SK-N-SH (cell line): Measurements from ENCODE around the gene YES1. TPM values are rescaled to one million over a fixed set of nuclear protein-coding genes. Genes with fewer than 3 reads are reported as not detected.

ENCODE experiments used
- CTCF ChIA-PET: fragments of 300-600, 350-600 bp; formaldehyde crosslinking; extraction: SDS; loops from one replicate; lab custom pipeline; 2021; lab: Yijun Ruan, JAX
- POLR2A ChIA-PET: fragments of 350-600 bp; sonication (Branson Sonifier 250); formaldehyde crosslinking; extraction: SDS; loops from one replicate; lab custom pipeline; 2020; ENCODE audit warnings: antibody characterized with exemption, inconsistent platforms; lab: Yijun Ruan, JAX
- DNase-seq: peaks from one replicate; pipeline ENCODE4 v3.0.0; 2012
- H2AFZ ChIP-seq: fragments of 200-600 bp; sonication (generic); 2 replicates; pipeline ENCODE4 v1.8.1; 2016; ENCODE audit warnings: antibody characterized with exemption, mild to moderate bottlenecking, low read depth
- H3F3A ChIP-seq: fragments of 200-600 bp; sonication (generic); replicated peaks from 2 replicates; pipeline ENCODE3; 2016; ENCODE audit warnings: antibody characterized with exemption, mild to moderate bottlenecking; ENCODE audit not compliant: insufficient read depth
- H3K27ac ChIP-seq, 2 experiments: fragments of 200-500 bp in 1 of 2; fragments of 200-600 bp in 1 of 2; sonication (Bioruptor generic) in 1 of 2; sonication (generic), shearing (Covaris generic) in 1 of 2; 2 replicates each; pipeline versions ENCODE4 v1.5.1 to v1.6.1; 2014 to 2016; ENCODE audit warnings: low read depth in 2 of 2, inconsistent platforms in 1 of 2, low read length in 1 of 2, mild to moderate bottlenecking in 1 of 2, mixed read lengths in 1 of 2
- H3K27me3 ChIP-seq: fragments of 200-600 bp; sonication (generic), shearing (Covaris generic); 2 replicates; pipeline ENCODE4 v1.6.1; 2016; ENCODE audit warnings: mixed run types; ENCODE audit not compliant: insufficient read depth
- H3K36me3 ChIP-seq, 2 experiments: fragments of 200-500 bp in 1 of 2; fragments of 200-600 bp in 1 of 2; sonication (Bioruptor generic) in 1 of 2; sonication (generic) in 1 of 2; replicated peaks in 1 of 2; 2 replicates each; pipeline versions ENCODE3 to v1.5.1; 2014 to 2016; ENCODE audit warnings: low read length in 1 of 2, mild to moderate bottlenecking in 1 of 2; ENCODE audit not compliant: insufficient read depth in 2 of 2, control insufficient read depth in 1 of 2
- H3K4me1 ChIP-seq, 2 experiments: fragments of 200-500 bp in 1 of 2; fragments of 200-600 bp in 1 of 2; sonication (Bioruptor generic) in 1 of 2; sonication (generic), shearing (Covaris generic) in 1 of 2; 2 replicates each; pipeline versions ENCODE4 v1.5.1 to v1.6.1; 2014 to 2016; ENCODE audit warnings: low read depth in 1 of 2, low read length in 1 of 2, mixed run types in 1 of 2; ENCODE audit not compliant: insufficient read depth in 2 of 2, control insufficient read depth in 1 of 2
- H3K4me2 ChIP-seq: fragments of 200-600 bp; sonication (generic), shearing (Covaris generic); 2 replicates; pipeline ENCODE4 v1.6.1; 2017; ENCODE audit warnings: mixed run types
- H3K4me3 ChIP-seq, 2 experiments: fragments of 200-500 bp in 1 of 2; fragments of 200-600 bp in 1 of 2; sonication (Bioruptor generic) in 1 of 2; sonication (generic), shearing (Covaris generic) in 1 of 2; 2 replicates each; pipeline versions ENCODE4 v1.5.1 to v1.8.1; 2014 to 2016; ENCODE audit warnings: low read depth in 2 of 2, inconsistent platforms in 1 of 2, low read length in 1 of 2, mild to moderate bottlenecking in 1 of 2, mixed read lengths in 1 of 2, moderate library complexity in 1 of 2
- H3K79me2 ChIP-seq: fragments of 200-600 bp; sonication (generic); 2 replicates; pipeline ENCODE4 v1.8.1; 2017; ENCODE audit warnings: mild to moderate bottlenecking; ENCODE audit not compliant: insufficient read depth
- H3K9ac ChIP-seq: fragments of 200-600 bp; sonication (generic); 2 replicates; pipeline ENCODE4 v1.6.1; 2017; ENCODE audit warnings: mixed run types
- H3K9me2 ChIP-seq: fragments of 200-600 bp; sonication (generic); 2 replicates; pipeline ENCODE4 v1.6.1; 2017; ENCODE audit warnings: mixed run types
- H3K9me3 ChIP-seq: fragments of 200-600 bp; sonication (generic); 2 replicates; pipeline ENCODE4 v1.6.1; 2017; ENCODE audit warnings: mixed run types, mild to moderate bottlenecking, moderate library complexity
- H4K20me1 ChIP-seq: fragments of 200-600 bp; sonication (generic); 2 replicates; pipeline ENCODE4 v1.6.1; 2017; ENCODE audit warnings: mild to moderate bottlenecking, mixed run types; ENCODE audit not compliant: insufficient read depth
- FOSL2 ChIP-seq: IDR thresholded peaks from 2 replicates; pipeline ENCODE4 v1.4.0; 2012; ENCODE audit warnings: low read depth, mild to moderate bottlenecking, moderate library complexity, borderline replicate concordance
- GATA2 ChIP-seq: sonication (generic); formaldehyde crosslinking; IDR thresholded peaks from 2 replicates; pipeline ENCODE4 v1.5.0; 2020; ENCODE audit warnings: mild to moderate bottlenecking, missing genetic modification reagents
- JUND ChIP-seq: IDR thresholded peaks from 2 replicates; pipeline ENCODE4 v1.4.0; 2012
- MEF2A ChIP-seq: IDR thresholded peaks from 2 replicates; pipeline ENCODE4 v1.4.0; 2012; ENCODE audit warnings: low read depth, borderline replicate concordance
- NFIC ChIP-seq: IDR thresholded peaks from 2 replicates; pipeline ENCODE4 v1.4.0; 2012; ENCODE audit warnings: borderline replicate concordance
- NRF1 ChIP-seq: IDR thresholded peaks from 2 replicates; pipeline ENCODE4 v1.6.1; 2012; ENCODE audit warnings: low read depth, mild to moderate bottlenecking, low read length
- POLR2AphosphoS5 ChIP-seq: IDR thresholded peaks from 2 replicates; pipeline ENCODE4 v1.6.1; 2012; ENCODE audit warnings: low read depth, low read length
- REST ChIP-seq: IDR thresholded peaks from 2 replicates; pipeline ENCODE4 v1.6.1; 2012; ENCODE audit warnings: mild to moderate bottlenecking, low read depth, low read length, moderate library complexity
- RFX5 ChIP-seq: IDR thresholded peaks from 2 replicates; pipeline ENCODE4 v1.6.1; 2012; ENCODE audit warnings: mild to moderate bottlenecking, improper control_type of control experiment, low read length
- RXRA ChIP-seq: IDR thresholded peaks from 2 replicates; pipeline ENCODE4 v1.4.0; 2012; ENCODE audit warnings: low read depth, mild to moderate bottlenecking, borderline replicate concordance
- SIN3A ChIP-seq: IDR thresholded peaks from 2 replicates; pipeline ENCODE4 v1.6.1; 2012; ENCODE audit warnings: low read depth, mild to moderate bottlenecking, low read length, moderate library complexity, borderline replicate concordance
- YY1 ChIP-seq: IDR thresholded peaks from 2 replicates; pipeline ENCODE4 v1.4.0; 2012; ENCODE audit warnings: low read depth, mild to moderate bottlenecking
- ZBTB33 ChIP-seq: IDR thresholded peaks from 2 replicates; pipeline ENCODE4 v1.4.0; 2012; ENCODE audit warnings: low read depth, borderline replicate concordance
- WGBS: methylation state at CpG from one replicate; pipeline ENCODE4 v1.1.6; 2017; ENCODE audit warnings: low lambda C conversion rate; 5-methylcytosine and 5-hydroxymethylcytosine counted together
- polyA plus RNA-seq, 3 experiments: library from polyadenylated mRNA; depleted of rRNA; stranded (reverse); fragments of >200 nt; gene quantifications; 2 replicates each; pipeline ENCODE4 v1.2.3, GENCODE V29; 2012

Gene YES1
- polyA plus RNA-seq, 1 of the 3 experiments (the other 2 are of a cell fraction), result 7.9 TPM

- no peaks in the 10 kb centered on the region for H3K9me3 ChIP-seq
- H2AFZ ChIP-seq, result no peak overlapping the region
- no peak overlapping the region for H3K4me2 ChIP-seq
- no peaks in the 10 kb centered on the region for H3K79me2 ChIP-seq
- no peaks in the 10 kb centered on the region for H4K20me1 ChIP-seq
- POLR2A ChIA-PET, result no interaction called here
- no peaks in the 10 kb centered on the region; a peak in 1 of 4 replicates for H3K4me1 ChIP-seq
- no peaks in the 10 kb centered on the region for H3K27me3 ChIP-seq
- no peak overlapping the region for H3K27ac ChIP-seq
- TF ChIP-seq MEF2A (no peak), YY1 (no peak), ZBTB33 (no peak), JUND (no peak), POLR2AphosphoS5 (no peak), NFIC (no peak), GATA2 (CRISPR knock-in tag) (no peak), RFX5 (no peak), FOSL2 (no peak), RXRA (no peak), NRF1 (no peak), SIN3A (no peak), REST (no peak)
- no peaks in the 10 kb centered on the region for H3F3A ChIP-seq
- H3K9me2 ChIP-seq, result no peaks in the 10 kb centered on the region
- peaks cover 0 to 14% of the 10 kb centered on the region in 2 experiments for H3K36me3 ChIP-seq
- H3K9ac ChIP-seq, result no peak overlapping the region
- CTCF ChIA-PET, result interaction anchor here (1.0 to 10.6 kb wide), 2 partner anchors 12 to 87 kb away, joined by 3 to 119 read pairs; no protein-coding TSS in a partner anchor
- WGBS, result 45% methylated on average over 2 of the region's 2 CpGs
- H3K4me3 ChIP-seq, result no peak overlapping the region
- no peak for DNase-seq
Measured at GRCh38 chr18:744832-745597, 67.0 kb downstream of the YES1 start.
